ENCODE data around the gene CETP.

The CETP gene

DNA sequence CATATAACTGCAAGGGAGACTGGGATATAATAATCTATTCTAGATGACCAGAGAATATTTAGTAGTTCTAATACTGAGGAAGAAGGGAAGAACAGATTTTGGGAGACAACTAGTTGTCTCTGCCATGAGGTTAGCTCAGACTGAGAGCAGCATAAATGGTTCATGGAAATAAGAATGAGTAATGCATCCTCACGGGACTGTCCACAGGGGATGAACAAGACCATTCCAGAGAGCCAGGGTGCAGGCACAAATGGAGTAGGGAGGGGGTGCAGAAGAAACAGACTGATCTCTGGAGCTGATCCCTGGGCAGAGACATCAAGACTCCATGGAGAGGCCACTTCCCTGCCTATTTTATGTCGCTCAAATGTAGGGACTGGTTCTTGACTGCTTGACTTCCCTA is 58.0 kb downstream of the CETP start:
- in situ Hi-C loops (cut with MboI; ENCODE audit: low sequenced_read_pairs, unreplicated experiment), result no loop called here
- DNase-seq (ENCODE audit: low spot score), result no peak
- TF ChIP-seq, protein P1, sequence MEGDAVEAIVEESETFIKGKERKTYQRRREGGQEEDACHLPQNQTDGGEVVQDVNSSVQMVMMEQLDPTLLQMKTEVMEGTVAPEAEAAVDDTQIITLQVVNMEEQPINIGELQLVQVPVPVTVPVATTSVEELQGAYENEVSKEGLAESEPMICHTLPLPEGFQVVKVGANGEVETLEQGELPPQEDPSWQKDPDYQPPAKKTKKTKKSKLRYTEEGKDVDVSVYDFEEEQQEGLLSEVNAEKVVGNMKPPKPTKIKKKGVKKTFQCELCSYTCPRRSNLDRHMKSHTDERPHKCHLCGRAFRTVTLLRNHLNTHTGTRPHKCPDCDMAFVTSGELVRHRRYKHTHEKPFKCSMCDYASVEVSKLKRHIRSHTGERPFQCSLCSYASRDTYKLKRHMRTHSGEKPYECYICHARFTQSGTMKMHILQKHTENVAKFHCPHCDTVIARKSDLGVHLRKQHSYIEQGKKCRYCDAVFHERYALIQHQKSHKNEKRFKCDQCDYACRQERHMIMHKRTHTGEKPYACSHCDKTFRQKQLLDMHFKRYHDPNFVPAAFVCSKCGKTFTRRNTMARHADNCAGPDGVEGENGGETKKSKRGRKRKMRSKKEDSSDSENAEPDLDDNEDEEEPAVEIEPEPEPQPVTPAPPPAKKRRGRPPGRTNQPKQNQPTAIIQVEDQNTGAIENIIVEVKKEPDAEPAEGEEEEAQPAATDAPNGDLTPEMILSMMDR (IDR thresholded peaks at IDR 0.05; ENCODE audit: borderline replicate concordance, control extremely low read depth, extremely low read depth, insufficient read depth, missing control alignments), result no peak

DNA sequence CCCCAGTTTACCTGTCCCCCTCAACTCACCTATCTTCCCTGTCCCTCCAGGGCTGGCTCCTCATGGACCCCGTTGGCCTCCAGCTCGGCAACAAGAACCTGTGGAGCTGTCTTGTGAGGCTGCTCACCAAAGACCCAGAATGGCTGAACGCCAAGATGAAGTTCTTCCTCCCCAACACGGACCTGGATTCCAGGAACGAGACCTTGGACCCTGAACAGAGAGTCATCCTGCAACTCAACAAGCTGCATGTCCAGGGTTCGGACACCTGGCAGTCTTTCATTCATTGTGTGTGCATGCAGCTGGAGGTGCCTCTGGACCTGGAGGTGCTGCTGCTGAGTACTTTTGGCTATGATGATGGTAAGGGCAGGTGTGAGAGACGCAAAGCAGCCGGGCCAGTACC is 58.9 kb downstream of the CETP start:
- TF ChIP-seq, protein P1 (IDR thresholded peaks at IDR 0.05; ENCODE audit: borderline replicate concordance, control extremely low read depth, extremely low read depth, insufficient read depth, missing control alignments), result no peak
- no peak for DNase-seq (ENCODE audit: low spot score)
- in situ Hi-C loops (cut with MboI; ENCODE audit: low sequenced_read_pairs, unreplicated experiment), result no loop called here

DNA sequence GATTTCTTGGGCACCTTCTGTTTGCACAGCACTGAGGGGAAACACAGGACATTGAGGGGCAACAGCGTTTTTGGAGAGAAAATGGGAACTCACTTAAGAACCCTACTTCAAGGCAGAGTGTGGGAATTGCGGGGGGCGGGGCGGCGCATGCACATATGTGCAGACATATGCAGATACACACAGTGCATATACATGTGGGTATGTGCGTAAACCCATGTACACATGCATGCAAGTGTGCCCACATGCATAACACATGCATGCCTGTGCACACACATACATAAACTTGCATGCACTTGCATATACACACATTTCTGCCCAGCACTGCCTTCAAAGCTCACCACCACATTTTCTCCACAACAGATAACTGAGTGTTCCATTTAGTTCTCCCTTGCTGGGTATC is 60.0 kb downstream of the CETP start:
- TF ChIP-seq, protein P1 (IDR thresholded peaks at IDR 0.05; ENCODE audit: borderline replicate concordance, control extremely low read depth, extremely low read depth, insufficient read depth, missing control alignments), result no peak
- in situ Hi-C loops (cut with MboI; ENCODE audit: low sequenced_read_pairs, unreplicated experiment), result no loop called here
- DNase-seq (ENCODE audit: low spot score), result no peak

DNA sequence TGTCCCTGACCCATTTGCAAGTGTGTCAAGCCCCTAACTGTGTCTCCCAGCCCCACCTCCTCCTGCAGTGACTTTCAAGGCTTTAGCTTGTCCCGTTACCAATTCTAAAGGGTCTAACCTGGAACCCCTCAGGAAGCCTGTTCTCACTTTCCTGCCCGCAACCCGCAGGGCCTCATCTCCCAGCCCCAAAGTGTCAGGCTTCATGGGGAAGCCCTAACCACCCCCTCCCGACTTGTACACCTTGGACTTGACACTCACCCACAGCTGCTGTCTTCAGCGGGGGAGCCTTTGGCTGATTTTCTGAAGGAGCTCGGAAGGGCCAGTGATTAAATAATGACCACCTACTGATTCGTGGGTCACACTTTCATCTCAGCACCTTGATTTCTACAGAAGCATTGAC is 60.7 kb downstream of the CETP start:
- no peak for DNase-seq (ENCODE audit: low spot score)
- TF ChIP-seq, protein P1 (IDR thresholded peaks at IDR 0.05; ENCODE audit: borderline replicate concordance, control extremely low read depth, extremely low read depth, insufficient read depth, missing control alignments), result no peak
- in situ Hi-C loops (cut with MboI; ENCODE audit: low sequenced_read_pairs, unreplicated experiment), result no loop called here

DNA sequence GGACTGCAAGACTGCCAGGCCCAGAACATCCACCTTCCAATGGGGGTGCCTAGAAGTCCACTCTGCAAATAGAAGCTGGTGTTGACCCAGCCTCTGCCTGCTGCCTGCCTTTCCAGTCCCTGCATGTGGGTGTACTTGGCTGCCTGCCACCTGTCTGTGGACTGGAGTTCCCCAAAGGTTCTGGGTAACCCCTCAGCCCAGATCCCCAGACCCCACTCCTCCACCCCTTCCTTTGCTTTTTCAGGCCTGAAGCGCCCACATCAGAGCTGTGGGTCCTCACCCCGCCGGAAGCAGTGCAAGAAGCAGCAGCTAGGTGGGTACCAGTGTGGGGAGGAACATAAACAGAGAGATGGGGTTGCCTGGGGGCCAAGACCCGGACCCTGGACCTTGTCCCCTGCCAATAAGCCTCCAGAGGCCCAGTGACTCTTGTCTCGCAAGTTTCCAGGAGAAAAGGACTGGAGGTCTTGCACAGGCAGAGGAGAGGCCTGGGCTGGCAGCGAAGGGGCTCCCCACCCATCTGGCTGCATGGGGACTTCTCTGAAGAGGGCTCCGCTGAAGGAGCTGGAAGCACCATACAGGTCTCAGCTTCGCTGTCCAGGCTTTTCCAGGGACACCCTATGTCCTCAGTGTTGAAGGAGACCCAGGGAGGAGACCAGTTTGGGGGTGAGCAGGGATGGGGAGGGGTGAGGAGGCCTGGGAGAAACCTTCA is 61.9 kb downstream of the CETP start:
- TF ChIP-seq, protein P1 (IDR thresholded peaks at IDR 0.05; ENCODE audit: borderline replicate concordance, control extremely low read depth, extremely low read depth, insufficient read depth, missing control alignments), result no peak
- no peak for DNase-seq (ENCODE audit: low spot score)
- in situ Hi-C loops (cut with MboI; ENCODE audit: low sequenced_read_pairs, unreplicated experiment), result no loop called here

DNA sequence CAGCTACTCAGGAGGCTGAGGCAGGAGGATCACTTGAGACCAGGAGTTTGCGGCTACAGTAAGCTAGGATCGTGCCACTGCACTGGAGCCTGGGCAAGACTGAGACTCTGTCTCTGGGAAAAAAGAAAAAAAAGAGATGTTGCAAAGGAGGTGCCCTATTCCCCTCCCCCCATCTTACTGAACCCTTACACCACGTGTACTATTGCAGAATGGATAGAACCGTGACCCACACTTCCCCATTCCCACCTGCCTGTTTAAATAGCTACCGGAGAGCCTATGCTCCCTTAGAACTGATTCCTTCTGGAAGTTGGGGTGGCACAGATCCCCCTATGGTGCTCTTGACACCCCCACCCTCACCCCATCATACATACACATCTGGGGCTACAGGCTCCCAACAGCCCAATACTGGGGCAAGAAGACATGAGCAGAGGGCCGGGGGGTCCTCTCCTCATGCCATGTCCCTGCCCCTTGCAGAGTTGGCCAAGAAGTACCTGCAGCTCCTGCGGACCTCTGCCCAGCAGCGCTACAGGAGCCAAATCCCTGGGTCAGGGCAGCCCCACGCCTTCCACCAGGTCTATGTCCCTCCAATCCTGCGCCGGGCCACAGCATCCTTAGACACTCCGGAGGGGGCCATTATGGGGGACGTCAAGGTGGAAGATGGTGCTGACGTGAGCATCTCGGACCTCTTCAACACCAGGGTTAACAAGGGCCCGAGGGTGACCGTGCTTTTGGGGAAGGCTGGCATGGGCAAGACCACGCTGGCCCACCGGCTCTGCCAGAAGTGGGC is 63.3 kb downstream of the CETP start:
- TF ChIP-seq, protein P1 (IDR thresholded peaks at IDR 0.05; ENCODE audit: borderline replicate concordance, control extremely low read depth, extremely low read depth, insufficient read depth, missing control alignments), result no peak
- in situ Hi-C loops (cut with MboI; ENCODE audit: low sequenced_read_pairs, unreplicated experiment), result no loop called here
- DNase-seq (ENCODE audit: low spot score), result no peak
